ENCODE measurements around the gene MIA. TPM values are rescaled to one million over a fixed set of nuclear protein-coding genes. Genes with fewer than 3 reads are reported as not detected.

The MIA gene
- polyA plus RNA-seq, 1 donor from 2014 or later, result 1.8 TPM

DNA sequence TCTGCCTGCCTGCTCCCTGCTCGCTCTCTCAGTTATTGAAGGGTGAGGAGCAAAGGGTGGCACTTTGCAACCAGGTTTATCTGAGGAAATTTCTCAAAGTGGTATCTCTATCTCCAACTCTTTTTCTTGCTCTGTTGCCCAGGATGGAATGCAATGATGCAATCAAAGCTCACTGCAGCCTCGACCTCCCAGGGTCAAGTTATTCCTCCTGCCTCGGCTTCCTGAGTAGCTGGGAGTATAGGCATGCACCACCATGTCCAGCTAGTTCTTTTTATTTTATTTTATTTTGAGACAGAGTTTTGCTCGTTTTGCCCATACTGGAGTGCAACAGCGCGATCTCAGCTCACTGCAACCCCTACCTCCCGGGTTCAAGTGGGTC is 29.9 kb upstream of the MIA start:
- Histone ChIP-seq H3K4me2 (ENCODE audit: low read length) (no peak overlapping the region), H3K36me3 (ENCODE audit: insufficient read depth, low read length) (no peaks in the 10 kb centered on the region), H2AFZ (ENCODE audit: low read depth, low read length) (no peak overlapping the region), H3K27me3 (ENCODE audit: insufficient read depth, low read depth, low read length) (no peaks in the 10 kb centered on the region), H3K9ac (ENCODE audit: low read length) (no peak overlapping the region), H3K9me2 (ENCODE audit: insufficient read depth, low read length) (no peaks in the 10 kb centered on the region), H4K20me1 (ENCODE audit: insufficient read depth) (no peaks in the 10 kb centered on the region), H3K79me2 (replicated peaks; ENCODE audit: insufficient read depth, low read length) (peaks cover 9% of the 10 kb centered on the region), H3K9me3 (ENCODE audit: low read length) (no peaks in the 10 kb centered on the region), H3K27ac (ENCODE audit: low read length) (no peak overlapping the region), H3K4me3 (ENCODE audit: low read length) (no peak overlapping the region), H3F3A (ENCODE audit: insufficient read depth, low read length, poor library complexity, severe bottlenecking) (no peaks in the 10 kb centered on the region)
- TF ChIP-seq, protein P1, sequence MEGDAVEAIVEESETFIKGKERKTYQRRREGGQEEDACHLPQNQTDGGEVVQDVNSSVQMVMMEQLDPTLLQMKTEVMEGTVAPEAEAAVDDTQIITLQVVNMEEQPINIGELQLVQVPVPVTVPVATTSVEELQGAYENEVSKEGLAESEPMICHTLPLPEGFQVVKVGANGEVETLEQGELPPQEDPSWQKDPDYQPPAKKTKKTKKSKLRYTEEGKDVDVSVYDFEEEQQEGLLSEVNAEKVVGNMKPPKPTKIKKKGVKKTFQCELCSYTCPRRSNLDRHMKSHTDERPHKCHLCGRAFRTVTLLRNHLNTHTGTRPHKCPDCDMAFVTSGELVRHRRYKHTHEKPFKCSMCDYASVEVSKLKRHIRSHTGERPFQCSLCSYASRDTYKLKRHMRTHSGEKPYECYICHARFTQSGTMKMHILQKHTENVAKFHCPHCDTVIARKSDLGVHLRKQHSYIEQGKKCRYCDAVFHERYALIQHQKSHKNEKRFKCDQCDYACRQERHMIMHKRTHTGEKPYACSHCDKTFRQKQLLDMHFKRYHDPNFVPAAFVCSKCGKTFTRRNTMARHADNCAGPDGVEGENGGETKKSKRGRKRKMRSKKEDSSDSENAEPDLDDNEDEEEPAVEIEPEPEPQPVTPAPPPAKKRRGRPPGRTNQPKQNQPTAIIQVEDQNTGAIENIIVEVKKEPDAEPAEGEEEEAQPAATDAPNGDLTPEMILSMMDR (IDR thresholded peaks at IDR 0.05; ENCODE audit: poor library complexity, severe bottlenecking), result no peak
- no peak for TF ChIP-seq TAF1 (IDR thresholded peaks at IDR 0.05; ENCODE audit: low read depth)
- TF ChIP-seq, protein P2, sequence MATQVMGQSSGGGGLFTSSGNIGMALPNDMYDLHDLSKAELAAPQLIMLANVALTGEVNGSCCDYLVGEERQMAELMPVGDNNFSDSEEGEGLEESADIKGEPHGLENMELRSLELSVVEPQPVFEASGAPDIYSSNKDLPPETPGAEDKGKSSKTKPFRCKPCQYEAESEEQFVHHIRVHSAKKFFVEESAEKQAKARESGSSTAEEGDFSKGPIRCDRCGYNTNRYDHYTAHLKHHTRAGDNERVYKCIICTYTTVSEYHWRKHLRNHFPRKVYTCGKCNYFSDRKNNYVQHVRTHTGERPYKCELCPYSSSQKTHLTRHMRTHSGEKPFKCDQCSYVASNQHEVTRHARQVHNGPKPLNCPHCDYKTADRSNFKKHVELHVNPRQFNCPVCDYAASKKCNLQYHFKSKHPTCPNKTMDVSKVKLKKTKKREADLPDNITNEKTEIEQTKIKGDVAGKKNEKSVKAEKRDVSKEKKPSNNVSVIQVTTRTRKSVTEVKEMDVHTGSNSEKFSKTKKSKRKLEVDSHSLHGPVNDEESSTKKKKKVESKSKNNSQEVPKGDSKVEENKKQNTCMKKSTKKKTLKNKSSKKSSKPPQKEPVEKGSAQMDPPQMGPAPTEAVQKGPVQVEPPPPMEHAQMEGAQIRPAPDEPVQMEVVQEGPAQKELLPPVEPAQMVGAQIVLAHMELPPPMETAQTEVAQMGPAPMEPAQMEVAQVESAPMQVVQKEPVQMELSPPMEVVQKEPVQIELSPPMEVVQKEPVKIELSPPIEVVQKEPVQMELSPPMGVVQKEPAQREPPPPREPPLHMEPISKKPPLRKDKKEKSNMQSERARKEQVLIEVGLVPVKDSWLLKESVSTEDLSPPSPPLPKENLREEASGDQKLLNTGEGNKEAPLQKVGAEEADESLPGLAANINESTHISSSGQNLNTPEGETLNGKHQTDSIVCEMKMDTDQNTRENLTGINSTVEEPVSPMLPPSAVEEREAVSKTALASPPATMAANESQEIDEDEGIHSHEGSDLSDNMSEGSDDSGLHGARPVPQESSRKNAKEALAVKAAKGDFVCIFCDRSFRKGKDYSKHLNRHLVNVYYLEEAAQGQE (IDR thresholded peaks at IDR 0.05; ENCODE audit: borderline replicate concordance), result no peak
- TF ChIP-seq RAD21 (conservative IDR thresholded peaks at IDR 0.05), result no peak
- TF ChIP-seq SMC3 (conservative IDR thresholded peaks at IDR 0.05; ENCODE audit: poor library complexity), result no peak
- no peak for TF ChIP-seq EP300 (conservative IDR thresholded peaks at IDR 0.05; ENCODE audit: poor library complexity, severe bottlenecking)
- TF ChIP-seq MXI1 (conservative IDR thresholded peaks at IDR 0.05; ENCODE audit: poor library complexity, severe bottlenecking), result no peak
- TF ChIP-seq POLR2AphosphoS5 (IDR thresholded peaks at IDR 0.05), result no peak

DNA sequence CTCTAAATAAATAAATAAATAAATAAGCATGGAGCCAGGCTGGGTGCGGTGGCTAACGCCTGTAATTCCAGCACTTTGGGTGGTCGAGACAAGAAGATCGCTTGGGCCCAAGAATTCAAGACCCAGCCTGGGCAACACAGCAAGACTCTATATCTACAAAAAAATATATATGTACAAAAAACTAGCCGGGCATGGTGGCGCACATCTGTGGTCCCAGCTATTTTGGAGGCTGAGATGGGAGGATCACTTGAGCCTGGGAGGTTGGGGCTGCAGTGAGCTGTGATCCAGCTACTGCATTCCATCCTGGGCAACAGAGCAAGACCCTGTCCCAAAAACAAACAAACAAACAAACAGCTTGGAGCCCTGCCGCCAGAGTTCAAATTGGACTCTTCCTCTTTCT is 27.8 kb upstream of the MIA start:
- no peaks in the 10 kb centered on the region for H3K9me2 ChIP-seq (ENCODE audit: insufficient read depth, low read length)
- H3K4me3 ChIP-seq (ENCODE audit: low read length), result no peak overlapping the region
- no peaks in the 10 kb centered on the region for H3K27me3 ChIP-seq (ENCODE audit: insufficient read depth, low read depth, low read length)
- no peak overlapping the region for H3K27ac ChIP-seq (ENCODE audit: low read length)
- no peak overlapping the region for H3K9ac ChIP-seq (ENCODE audit: low read length)
- H3K9me3 ChIP-seq (ENCODE audit: low read length), result no peaks in the 10 kb centered on the region
- H3F3A ChIP-seq (ENCODE audit: insufficient read depth, low read length, poor library complexity, severe bottlenecking), result no peaks in the 10 kb centered on the region
- no peak for TF ChIP-seq POLR2AphosphoS5 (IDR thresholded peaks at IDR 0.05)
- no peak for TF ChIP-seq RAD21 (conservative IDR thresholded peaks at IDR 0.05)
- TF ChIP-seq, protein P2 (IDR thresholded peaks at IDR 0.05; ENCODE audit: borderline replicate concordance), result no peak
- no peak for TF ChIP-seq EZH2 (IDR thresholded peaks at IDR 0.05; ENCODE audit: borderline replicate concordance, insufficient read depth, low read length, poor library complexity, severe bottlenecking)
- no peak for TF ChIP-seq SMC3 (conservative IDR thresholded peaks at IDR 0.05; ENCODE audit: poor library complexity)
- no peak for TF ChIP-seq MXI1 (conservative IDR thresholded peaks at IDR 0.05; ENCODE audit: poor library complexity, severe bottlenecking)
- no peak for TF ChIP-seq TAF1 (IDR thresholded peaks at IDR 0.05; ENCODE audit: low read depth)
- TF ChIP-seq EP300 (conservative IDR thresholded peaks at IDR 0.05; ENCODE audit: poor library complexity, severe bottlenecking), result no peak
- TF ChIP-seq, protein P1 (IDR thresholded peaks at IDR 0.05; ENCODE audit: poor library complexity, severe bottlenecking), result no peak
- H4K20me1 ChIP-seq (ENCODE audit: insufficient read depth), result no peaks in the 10 kb centered on the region
- H3K79me2 ChIP-seq (replicated peaks; ENCODE audit: insufficient read depth, low read length), result peaks cover 19% of the 10 kb centered on the region
- no peak overlapping the region for H2AFZ ChIP-seq (ENCODE audit: low read depth, low read length)
- H3K36me3 ChIP-seq (ENCODE audit: insufficient read depth, low read length), result no peaks in the 10 kb centered on the region
- H3K4me2 ChIP-seq (ENCODE audit: low read length), result no peak overlapping the region
